ENCODE measurements around the gene ADGRE3.
"Not testable (repeated sequence)": the region's sequence is repeated elsewhere in the genome, so short reads cannot be mapped to it uniquely, and the experiment has no call there.

The ADGRE3 gene

DNA sequence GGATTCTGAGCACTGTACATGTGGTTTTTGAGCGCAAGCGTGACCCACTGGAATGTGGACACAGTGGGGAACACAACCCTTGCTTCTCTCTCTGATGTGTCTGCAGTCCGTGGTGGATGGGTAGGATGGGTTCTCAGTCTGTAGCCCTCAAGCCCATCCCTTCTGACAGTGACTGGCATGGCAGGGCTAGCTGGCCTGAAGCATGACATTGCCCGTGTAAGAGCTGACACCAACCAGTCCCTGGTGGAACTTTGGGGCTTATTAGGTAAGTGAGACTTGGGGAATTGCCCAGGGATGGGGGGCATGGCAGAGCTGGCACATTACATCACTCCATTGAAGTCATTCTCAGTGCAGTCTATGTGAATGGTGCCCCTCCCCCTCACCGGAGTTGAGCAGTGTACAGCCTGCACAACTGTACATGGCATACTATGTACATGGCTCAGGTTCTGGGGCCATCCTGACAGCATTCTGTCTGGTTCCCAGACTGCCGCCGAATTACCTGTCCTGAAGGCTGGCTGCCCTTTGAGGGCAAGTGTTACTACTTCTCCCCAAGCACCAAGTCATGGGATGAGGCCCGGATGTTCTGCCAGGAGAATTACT is 75.0 kb downstream of the ADGRE3 start:
- Histone ChIP-seq H3K27me3 (ENCODE audit: insufficient read depth, low read length, poor library complexity, severe bottlenecking) (peaks cover 20% of the 10 kb centered on the region), H3F3A (ENCODE audit: low read depth) (0 out of 2 replicates have a peak, but pooled peaks cover 4% of the 10 kb centered on the region), H3K9ac (ENCODE audit: low read depth, low read length, poor library complexity, severe bottlenecking) (no peak overlapping the region), H3K36me3 (ENCODE audit: insufficient read depth, low read length) (no peaks in the 10 kb centered on the region), H3K9me3 (ENCODE audit: insufficient read depth, low read depth, low read length) (no peaks in the 10 kb centered on the region), H2AFZ (ENCODE audit: low read length) (no peak overlapping the region), H3K4me3 (ENCODE audit: low read length, poor library complexity, severe bottlenecking) (no peak overlapping the region), H3K4me2 (ENCODE audit: low read depth, low read length, poor library complexity, severe bottlenecking) (no peak overlapping the region), H4K20me1 (ENCODE audit: insufficient read depth, low read length, poor library complexity, severe bottlenecking) (no peaks in the 10 kb centered on the region), H3K4me1 (ENCODE audit: insufficient read depth, low read length, poor library complexity, severe bottlenecking) (peaks cover 9% of the 10 kb centered on the region), H3K9me2 (replicated peaks; ENCODE audit: low read depth, low read length) (no peaks in the 10 kb centered on the region), H3K79me2 (ENCODE audit: insufficient read depth, low read length) (no peaks in the 10 kb centered on the region)
- TF ChIP-seq, protein P1, sequence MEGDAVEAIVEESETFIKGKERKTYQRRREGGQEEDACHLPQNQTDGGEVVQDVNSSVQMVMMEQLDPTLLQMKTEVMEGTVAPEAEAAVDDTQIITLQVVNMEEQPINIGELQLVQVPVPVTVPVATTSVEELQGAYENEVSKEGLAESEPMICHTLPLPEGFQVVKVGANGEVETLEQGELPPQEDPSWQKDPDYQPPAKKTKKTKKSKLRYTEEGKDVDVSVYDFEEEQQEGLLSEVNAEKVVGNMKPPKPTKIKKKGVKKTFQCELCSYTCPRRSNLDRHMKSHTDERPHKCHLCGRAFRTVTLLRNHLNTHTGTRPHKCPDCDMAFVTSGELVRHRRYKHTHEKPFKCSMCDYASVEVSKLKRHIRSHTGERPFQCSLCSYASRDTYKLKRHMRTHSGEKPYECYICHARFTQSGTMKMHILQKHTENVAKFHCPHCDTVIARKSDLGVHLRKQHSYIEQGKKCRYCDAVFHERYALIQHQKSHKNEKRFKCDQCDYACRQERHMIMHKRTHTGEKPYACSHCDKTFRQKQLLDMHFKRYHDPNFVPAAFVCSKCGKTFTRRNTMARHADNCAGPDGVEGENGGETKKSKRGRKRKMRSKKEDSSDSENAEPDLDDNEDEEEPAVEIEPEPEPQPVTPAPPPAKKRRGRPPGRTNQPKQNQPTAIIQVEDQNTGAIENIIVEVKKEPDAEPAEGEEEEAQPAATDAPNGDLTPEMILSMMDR (conservative IDR thresholded peaks at IDR 0.05; ENCODE audit: low read length): no peak
- no peak for TF ChIP-seq EZH2phosphoT487 (IDR thresholded peaks at IDR 0.05; ENCODE audit: borderline replicate concordance)

DNA sequence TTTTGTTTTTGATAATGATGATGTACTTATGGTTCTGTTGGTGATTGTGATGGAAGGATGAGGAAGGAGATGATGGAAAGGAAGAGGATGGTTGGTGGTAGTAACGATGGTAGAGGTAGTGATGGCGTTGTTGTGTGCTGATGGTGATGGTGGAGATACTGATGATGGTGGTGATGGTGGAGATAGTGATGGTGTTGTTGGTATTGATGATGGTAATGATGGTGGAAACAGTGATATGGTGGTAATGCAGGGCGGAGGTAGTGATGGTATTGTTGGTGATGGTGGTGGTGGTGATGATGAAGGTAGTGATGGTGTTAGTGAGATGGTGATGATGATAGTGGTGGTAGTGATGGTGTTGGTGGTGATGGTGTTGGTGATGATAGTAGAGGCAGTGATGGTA is 79.1 kb downstream of the ADGRE3 start:
- H3K27me3 ChIP-seq (ENCODE audit: insufficient read depth, low read length, poor library complexity, severe bottlenecking): peaks cover 11% of the 10 kb centered on the region
- no peaks in the 10 kb centered on the region for H3K36me3 ChIP-seq (ENCODE audit: insufficient read depth, low read length)
- no peak overlapping the region for H3K4me2 ChIP-seq (ENCODE audit: low read depth, low read length, poor library complexity, severe bottlenecking)
- H3K4me1 ChIP-seq (ENCODE audit: insufficient read depth, low read length, poor library complexity, severe bottlenecking): no peaks in the 10 kb centered on the region
- no peak overlapping the region for H2AFZ ChIP-seq (ENCODE audit: low read length)
- no peak overlapping the region for H3K4me3 ChIP-seq (ENCODE audit: low read length, poor library complexity, severe bottlenecking)
- H3K9ac ChIP-seq (ENCODE audit: low read depth, low read length, poor library complexity, severe bottlenecking): no peak overlapping the region
- no peaks in the 10 kb centered on the region for H3K9me2 ChIP-seq (replicated peaks; ENCODE audit: low read depth, low read length)
- no peaks in the 10 kb centered on the region for H3F3A ChIP-seq (ENCODE audit: low read depth)
- no peaks in the 10 kb centered on the region for H4K20me1 ChIP-seq (ENCODE audit: insufficient read depth, low read length, poor library complexity, severe bottlenecking)
- no peak for TF ChIP-seq EZH2phosphoT487 (IDR thresholded peaks at IDR 0.05; ENCODE audit: borderline replicate concordance)
- TF ChIP-seq, protein P1 (conservative IDR thresholded peaks at IDR 0.05; ENCODE audit: low read length): no peak
- H3K9me3 ChIP-seq (ENCODE audit: insufficient read depth, low read depth, low read length): no peaks in the 10 kb centered on the region
- H3K79me2 ChIP-seq (ENCODE audit: insufficient read depth, low read length): no peaks in the 10 kb centered on the region

DNA sequence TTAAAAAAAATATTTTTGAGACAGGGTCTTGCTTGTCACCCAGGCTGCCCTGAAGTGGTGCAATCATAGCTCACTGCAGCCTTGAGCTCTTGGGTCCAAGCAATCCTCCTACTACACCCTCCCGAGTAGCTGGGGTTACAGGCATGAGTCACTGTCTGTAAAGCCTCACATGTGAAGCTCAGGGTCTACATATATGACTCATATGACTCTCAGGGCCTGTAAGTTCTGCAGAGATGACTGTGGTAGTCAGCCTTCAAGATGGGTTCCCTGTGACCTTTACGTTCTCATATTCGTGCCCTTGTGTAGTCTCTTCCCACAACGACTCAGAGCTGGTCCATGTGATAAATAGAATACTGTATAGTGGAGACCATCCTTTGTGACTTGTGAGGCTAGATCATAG is 85.2 kb downstream of the ADGRE3 start:
- H3K4me2 ChIP-seq (ENCODE audit: low read depth, low read length, poor library complexity, severe bottlenecking); H3K9ac ChIP-seq (ENCODE audit: low read depth, low read length, poor library complexity, severe bottlenecking); H3K9me2 ChIP-seq (replicated peaks; ENCODE audit: low read depth, low read length); H4K20me1 ChIP-seq (ENCODE audit: insufficient read depth, low read length, poor library complexity, severe bottlenecking); H3K79me2 ChIP-seq (ENCODE audit: insufficient read depth, low read length); H2AFZ ChIP-seq (ENCODE audit: low read length); H3K4me3 ChIP-seq (ENCODE audit: low read length, poor library complexity, severe bottlenecking); H3K4me1 ChIP-seq (ENCODE audit: insufficient read depth, low read length, poor library complexity, severe bottlenecking); H3F3A ChIP-seq (ENCODE audit: low read depth); H3K27me3 ChIP-seq (ENCODE audit: insufficient read depth, low read length, poor library complexity, severe bottlenecking); H3K36me3 ChIP-seq (ENCODE audit: insufficient read depth, low read length); H3K9me3 ChIP-seq (ENCODE audit: insufficient read depth, low read depth, low read length): not testable (repeated sequence)

DNA sequence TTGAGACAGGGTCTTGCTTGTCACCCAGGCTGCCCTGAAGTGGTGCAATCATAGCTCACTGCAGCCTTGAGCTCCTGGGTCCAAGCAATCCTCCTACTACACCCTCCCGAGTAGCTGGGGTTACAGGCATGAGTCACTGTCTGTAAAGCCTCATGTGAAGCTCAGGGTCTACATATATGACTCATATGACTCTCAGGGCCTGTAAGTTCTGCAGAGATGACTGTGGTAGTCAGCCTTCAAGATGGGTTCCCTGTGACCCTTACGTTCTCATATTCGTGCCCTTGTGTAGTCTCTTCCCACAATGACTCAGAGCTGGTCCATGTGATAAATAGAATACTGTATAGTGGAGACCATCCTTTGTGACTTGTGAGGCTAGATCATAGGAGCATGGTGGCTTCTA is 89.5 kb downstream of the ADGRE3 start:
- H3K9me2 ChIP-seq (replicated peaks; ENCODE audit: low read depth, low read length); H3K36me3 ChIP-seq (ENCODE audit: insufficient read depth, low read length); H3K4me2 ChIP-seq (ENCODE audit: low read depth, low read length, poor library complexity, severe bottlenecking); H3K27me3 ChIP-seq (ENCODE audit: insufficient read depth, low read length, poor library complexity, severe bottlenecking); H3K79me2 ChIP-seq (ENCODE audit: insufficient read depth, low read length); H3F3A ChIP-seq (ENCODE audit: low read depth); H3K9me3 ChIP-seq (ENCODE audit: insufficient read depth, low read depth, low read length); H3K4me3 ChIP-seq (ENCODE audit: low read length, poor library complexity, severe bottlenecking); H4K20me1 ChIP-seq (ENCODE audit: insufficient read depth, low read length, poor library complexity, severe bottlenecking); H2AFZ ChIP-seq (ENCODE audit: low read length); H3K4me1 ChIP-seq (ENCODE audit: insufficient read depth, low read length, poor library complexity, severe bottlenecking); H3K9ac ChIP-seq (ENCODE audit: low read depth, low read length, poor library complexity, severe bottlenecking): not testable (repeated sequence)

DNA sequence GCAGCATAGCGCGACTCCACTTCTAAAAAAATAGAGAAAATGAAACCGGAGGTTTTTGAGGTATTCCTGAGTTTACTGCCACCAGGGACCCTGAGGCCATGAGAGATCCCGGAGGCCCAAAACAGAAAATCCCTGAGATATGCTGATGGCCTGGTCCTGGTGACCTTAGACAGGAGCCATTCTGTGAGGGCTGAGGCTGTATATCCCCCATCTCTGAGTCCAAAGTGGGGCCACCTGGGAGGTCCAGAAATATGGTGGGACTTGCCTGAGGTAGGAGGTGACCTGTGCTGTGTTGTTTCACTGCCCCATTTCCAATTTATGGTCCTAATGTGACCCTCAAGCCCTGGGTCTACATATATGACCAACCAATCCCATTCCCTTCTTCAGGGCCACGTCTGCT is 90.3 kb downstream of the ADGRE3 start:
- not testable (repeated sequence) for H3K9me2 ChIP-seq (replicated peaks; ENCODE audit: low read depth, low read length); H3K79me2 ChIP-seq (ENCODE audit: insufficient read depth, low read length); H3K4me3 ChIP-seq (ENCODE audit: low read length, poor library complexity, severe bottlenecking); H3K36me3 ChIP-seq (ENCODE audit: insufficient read depth, low read length); H3K9me3 ChIP-seq (ENCODE audit: insufficient read depth, low read depth, low read length); H3K27me3 ChIP-seq (ENCODE audit: insufficient read depth, low read length, poor library complexity, severe bottlenecking); H2AFZ ChIP-seq (ENCODE audit: low read length); H3K9ac ChIP-seq (ENCODE audit: low read depth, low read length, poor library complexity, severe bottlenecking); H3F3A ChIP-seq (ENCODE audit: low read depth); H3K4me1 ChIP-seq (ENCODE audit: insufficient read depth, low read length, poor library complexity, severe bottlenecking); H4K20me1 ChIP-seq (ENCODE audit: insufficient read depth, low read length, poor library complexity, severe bottlenecking); H3K4me2 ChIP-seq (ENCODE audit: low read depth, low read length, poor library complexity, severe bottlenecking)

All from Loucy (cell line).